ENCODE measurements around the gene IARS2. TPM values are rescaled to one million over a fixed set of nuclear protein-coding genes. Genes with fewer than 3 reads are reported as not detected.

Gene IARS2
- total and polyA plus RNA-seq, 9 donors: 35.3 to 52.9 (median 43.0) TPM

GRCh38 chr1:220056374-220056773, 37.6 kb upstream of the IARS2 start:
- DNase-seq: no peak
- Histone ChIP-seq H3K4me3 (no peak overlapping the region), H3K4me1 (ENCODE audit: insufficient read depth) (no peaks in the 10 kb centered on the region), H3K9me3 (no peaks in the 10 kb centered on the region), H3K27ac (no peak overlapping the region), H3K27me3 (no peaks in the 10 kb centered on the region), H3K36me3 (no peaks in the 10 kb centered on the region)
- TF ChIP-seq CTCF (IDR thresholded peaks at IDR 0.05) (no peak), EP300 (IDR thresholded peaks at IDR 0.05) (no peak), POLR2A (IDR thresholded peaks at IDR 0.05) (no peak)
- intact Hi-C loops (cut with DNase I): no loop called here
- WGBS, 3 donors: 91 to 100% (median 93%) methylated on average over 1 of the region's 1 CpG

GRCh38 chr1:220060876-220061275, 33.1 kb upstream of the IARS2 start:
- Histone ChIP-seq H3K9me3 (no peaks in the 10 kb centered on the region), H3K36me3 (no peaks in the 10 kb centered on the region), H3K4me3 (no peak overlapping the region), H3K27ac (no peak overlapping the region), H3K4me1 (ENCODE audit: insufficient read depth) (no peaks in the 10 kb centered on the region), H3K27me3 (no peaks in the 10 kb centered on the region)
- WGBS, 3 donors: 93 to 98% (median 96%) methylated on average over 3 of the region's 3 CpGs
- no peak for DNase-seq
- intact Hi-C loops (cut with DNase I): no loop called here
- TF ChIP-seq EP300 (IDR thresholded peaks at IDR 0.05) (no peak), CTCF (IDR thresholded peaks at IDR 0.05) (no peak), POLR2A (IDR thresholded peaks at IDR 0.05) (no peak)

GRCh38 chr1:220062629-220063028, 31.3 kb upstream of the IARS2 start:
- WGBS, 3 donors: 96 to 99% (median 97%) methylated on average over 6 of the region's 6 CpGs

GRCh38 chr1:220067269-220068204, 26.4 kb upstream of the IARS2 start:
- DNase-seq: no peak
- WGBS, 3 donors: 93 to 97% (median 97%) methylated on average over 3 of the region's 3 CpGs
- no peaks in the 10 kb centered on the region for H3K4me1 ChIP-seq (ENCODE audit: insufficient read depth)
- no peak overlapping the region for H3K4me3 ChIP-seq
- intact Hi-C loops (cut with DNase I): no loop called here
- H3K36me3 ChIP-seq: no peaks in the 10 kb centered on the region
- H3K9me3 ChIP-seq: no peaks in the 10 kb centered on the region
- no peaks in the 10 kb centered on the region for H3K27me3 ChIP-seq
- TF ChIP-seq POLR2A (IDR thresholded peaks at IDR 0.05) (no peak), EP300 (IDR thresholded peaks at IDR 0.05) (no peak), CTCF (IDR thresholded peaks at IDR 0.05) (no peak)
- no peak overlapping the region for H3K27ac ChIP-seq

More at GRCh38 chr1:220062629-220063028, 31.3 kb upstream of the IARS2 start:
- no peak for DNase-seq
- no peak overlapping the region for H3K4me3 ChIP-seq
- TF ChIP-seq POLR2A (IDR thresholded peaks at IDR 0.05) (no peak), CTCF (IDR thresholded peaks at IDR 0.05) (no peak), EP300 (IDR thresholded peaks at IDR 0.05) (no peak)
- H3K27ac ChIP-seq: no peak overlapping the region
- no peaks in the 10 kb centered on the region for H3K36me3 ChIP-seq
- H3K4me1 ChIP-seq (ENCODE audit: insufficient read depth): no peaks in the 10 kb centered on the region
- no peaks in the 10 kb centered on the region for H3K9me3 ChIP-seq
- H3K27me3 ChIP-seq: no peaks in the 10 kb centered on the region
- intact Hi-C loops (cut with DNase I): no loop called here
